H1 (cell line): ENCODE results near the gene ADGB. TPM values are rescaled to one million over a fixed set of nuclear protein-coding genes. Genes with fewer than 3 reads are reported as not detected.

Source experiments
- CTCF ChIA-PET: fragments of 300-600 bp; sonication (Branson Sonifier 250); formaldehyde crosslinking; loops from one replicate; lab custom pipeline; 2021; ENCODE audit not compliant: partially characterized antibody; lab: Charles Lee
- POLR2A ChIA-PET: fragments of 300-600 bp; sonication (Branson Sonifier 250); formaldehyde crosslinking; loops from one replicate; lab custom pipeline; 2021; ENCODE audit warnings: inconsistent platforms; ENCODE audit not compliant: partially characterized antibody; lab: Charles Lee
- DNase-seq, 2 experiments: peaks; one replicate each; pipeline versions ENCODE4 v3.0.0 to v3.0.0-alpha.2; 2010 to 2022; ENCODE audit warnings: low spot score in 2 of 2, low read depth in 1 of 2, mixed read lengths in 1 of 2
- FAIRE-seq: peaks from 2 replicates; lab custom pipeline; 2011; peaks lifted over from hg19 to GRCh38; lab: Jason Lieb, UNC
- H2AFZ ChIP-seq: 2 replicates; pipeline ENCODE4 v1.8.1; 2012; ENCODE audit warnings: low read length, inconsistent platforms
- H2AK5ac ChIP-seq: 2 replicates; pipeline ENCODE4 v1.6.1; 2013; ENCODE audit warnings: low read depth, low read length
- H2BK120ac ChIP-seq: replicated peaks from 2 replicates; pipeline ENCODE3; 2013; ENCODE audit warnings: low read depth, low read length, inconsistent platforms
- H2BK12ac ChIP-seq: 2 replicates; pipeline ENCODE4 v1.6.1; 2013; ENCODE audit warnings: low read depth, low read length
- H2BK15ac ChIP-seq: 2 replicates; pipeline ENCODE4 v1.6.1; 2013; ENCODE audit warnings: low read length
- H2BK20ac ChIP-seq: 2 replicates; pipeline ENCODE4 v1.6.1; 2013; ENCODE audit warnings: low read length
- H2BK5ac ChIP-seq: 2 replicates; pipeline ENCODE4 v1.6.1; 2013; ENCODE audit warnings: low read depth, low read length
- H3K14ac ChIP-seq: 2 replicates; pipeline ENCODE4 v1.6.1; 2013; ENCODE audit warnings: inconsistent platforms; ENCODE audit not compliant: insufficient read length
- H3K18ac ChIP-seq: 2 replicates; pipeline ENCODE4 v1.6.1; 2013; ENCODE audit warnings: low read length; ENCODE audit errors: extremely low read depth
- H3K23ac ChIP-seq: 2 replicates; pipeline ENCODE4 v1.6.1; 2013; ENCODE audit warnings: inconsistent platforms; ENCODE audit not compliant: insufficient read length
- H3K23me2 ChIP-seq: 2 replicates; pipeline ENCODE4 v1.6.1; 2013; ENCODE audit warnings: low read depth, low read length
- H3K27ac ChIP-seq: 2 replicates; pipeline ENCODE4 v1.6.1; 2011; ENCODE audit warnings: low read depth, low read length, inconsistent platforms
- H3K27me3 ChIP-seq, 4 experiments: replicated peaks in 1 of 4; 1 replicate in 1 of 4; 2 replicates in 3 of 4; pipeline versions ENCODE4 v1.6.1 to v1.8.1; 2011 to 2013; ENCODE audit warnings: low read length in 3 of 4, mild to moderate bottlenecking in 3 of 4, inconsistent platforms in 2 of 4, mixed read lengths in 2 of 4, moderate library complexity in 1 of 4; ENCODE audit not compliant: control insufficient read depth in 3 of 4, insufficient read depth in 3 of 4; ENCODE audit errors: extremely low read depth in 1 of 4
- H3K36me3 ChIP-seq, 4 experiments: 2 replicates each; pipeline versions ENCODE4 v1.6.1 to v1.8.1; 2011 to 2013; ENCODE audit warnings: mild to moderate bottlenecking in 4 of 4, low read length in 3 of 4, moderate library complexity in 2 of 4, control low read depth in 1 of 4, inconsistent platforms in 1 of 4; ENCODE audit not compliant: insufficient read depth in 4 of 4, control insufficient read depth in 2 of 4
- H3K4ac ChIP-seq: replicated peaks from 2 replicates; pipeline ENCODE3; 2013; ENCODE audit warnings: low read length, low read depth, mixed read lengths, inconsistent platforms; ENCODE audit not compliant: insufficient read length
- H3K4me1 ChIP-seq, 4 experiments: replicated peaks in 1 of 4; 1 replicate in 1 of 4; 2 replicates in 3 of 4; pipeline versions ENCODE4 v1.6.1 to v1.8.1; 2011 to 2013; ENCODE audit warnings: low read length in 3 of 4, inconsistent platforms in 2 of 4, mixed read lengths in 1 of 4; ENCODE audit not compliant: insufficient read depth in 4 of 4, control insufficient read depth in 3 of 4
- H3K4me2 ChIP-seq, 2 experiments: 2 replicates each; pipeline versions ENCODE4 v1.6.1 to v1.8.1; 2011 to 2013; ENCODE audit warnings: low read depth in 2 of 2, low read length in 2 of 2, control low read depth in 1 of 2, inconsistent platforms in 1 of 2, mild to moderate bottlenecking in 1 of 2; ENCODE audit not compliant: insufficient read depth in 1 of 2
- H3K4me3 ChIP-seq, 4 experiments: fragments of 200-600, 300-600 bp in 1 of 4; sonication (generic), shearing (Covaris generic), sonication (Bioruptor Twin) in 1 of 4; 2 replicates each; pipeline versions ENCODE4 v1.5.1 to v1.8.1; 2011 to 2016; ENCODE audit warnings: low read length in 4 of 4, low read depth in 3 of 4, control low read depth in 2 of 4, inconsistent platforms in 2 of 4, mild to moderate bottlenecking in 2 of 4, mixed read lengths in 1 of 4, moderate library complexity in 1 of 4; ENCODE audit not compliant: insufficient read depth in 2 of 4; ENCODE audit errors: extremely low read depth in 1 of 4
- H3K56ac ChIP-seq: replicated peaks from 2 replicates; pipeline ENCODE3; 2013; ENCODE audit warnings: low read depth, mild to moderate bottlenecking, mixed read lengths, low read length, inconsistent platforms; ENCODE audit not compliant: insufficient read length
- H3K79me1 ChIP-seq: 2 replicates; pipeline ENCODE4 v1.6.1; 2013; ENCODE audit warnings: low read depth, low read length, control low read depth
- H3K79me2 ChIP-seq, 2 experiments: 2 replicates each; pipeline versions ENCODE4 v1.6.1 to v1.8.1; 2012 to 2013; ENCODE audit warnings: low read length in 2 of 2, mild to moderate bottlenecking in 2 of 2, inconsistent platforms in 1 of 2; ENCODE audit not compliant: insufficient read depth in 2 of 2, control insufficient read depth in 1 of 2
- H3K9ac ChIP-seq, 4 experiments: replicated peaks in 1 of 4; 1 replicate in 1 of 4; 2 replicates in 3 of 4; pipeline versions ENCODE4 v1.6.1 to v1.8.1; 2011 to 2013; ENCODE audit warnings: low read depth in 3 of 4, low read length in 3 of 4, control low read depth in 2 of 4, mild to moderate bottlenecking in 2 of 4, moderate library complexity in 2 of 4, inconsistent platforms in 1 of 4; ENCODE audit errors: extremely low read depth in 1 of 4
- H3K9me3 ChIP-seq, 2 experiments: 2 replicates each; pipeline versions ENCODE4 v1.6.1 to v1.8.1; 2012 to 2013; ENCODE audit warnings: mild to moderate bottlenecking in 2 of 2, moderate library complexity in 2 of 2, control low read depth in 1 of 2, inconsistent platforms in 1 of 2, low read depth in 1 of 2, low read length in 1 of 2, mixed read lengths in 1 of 2; ENCODE audit not compliant: insufficient read depth in 2 of 2
- H4K20me1 ChIP-seq, 2 experiments: replicated peaks in 1 of 2; 2 replicates each; pipeline versions ENCODE3 to v1.8.1; 2011 to 2013; ENCODE audit warnings: inconsistent platforms in 2 of 2, low read length in 2 of 2, mild to moderate bottlenecking in 1 of 2; ENCODE audit not compliant: insufficient read depth in 2 of 2, control insufficient read depth in 1 of 2
- H4K5ac ChIP-seq: 2 replicates; pipeline ENCODE4 v1.6.1; 2013; ENCODE audit warnings: low read length, low read depth, mixed read lengths, inconsistent platforms; ENCODE audit not compliant: insufficient read length
- H4K8ac ChIP-seq: 2 replicates; pipeline ENCODE4 v1.8.0; 2013; ENCODE audit warnings: mild to moderate bottlenecking, moderate library complexity, low read length, inconsistent platforms; ENCODE audit not compliant: insufficient read depth; ENCODE audit errors: extremely low read depth
- H4K91ac ChIP-seq: replicated peaks from 2 replicates; pipeline ENCODE3; 2013; ENCODE audit warnings: low read length, mixed read lengths, inconsistent platforms; ENCODE audit not compliant: insufficient read length
- NRF1 ChIP-seq: IDR thresholded peaks from 2 replicates; pipeline ENCODE4 v1.6.1; 2011; ENCODE audit warnings: mild to moderate bottlenecking, low read depth, low read length, improper control_type of control experiment
- POLR2A ChIP-seq, 2 experiments: IDR thresholded peaks; 1 replicate in 1 of 2; 2 replicates in 1 of 2; pipeline ENCODE4 v1.6.1; 2011; ENCODE audit warnings: low read depth in 2 of 2, low read length in 2 of 2, mild to moderate bottlenecking in 2 of 2; ENCODE audit errors: control extremely low read depth in 1 of 2
- RAD21 ChIP-seq, 2 experiments: IDR thresholded peaks in 1 of 2; conservative IDR thresholded peaks in 1 of 2; 2 replicates each; pipeline ENCODE4 v1.6.1; 2011; ENCODE audit warnings: low read depth in 2 of 2, low read length in 2 of 2, improper control_type of control experiment in 1 of 2, inconsistent platforms in 1 of 2, mild to moderate bottlenecking in 1 of 2, moderate library complexity in 1 of 2
- WGBS, 2 experiments: shearing (Covaris generic) in 1 of 2; methylation state at CpG; one replicate each; pipeline versions ENCODE4 v1.1.6 to v1.1.7; 2013 to 2015; ENCODE audit warnings: low lambda C conversion rate in 2 of 2, mixed read lengths in 2 of 2, inconsistent platforms in 1 of 2, low coverage in 1 of 2, missing lambda C conversion rate in 1 of 2; ENCODE audit not compliant: insufficient replicate concordance in 2 of 2, insufficient coverage in 1 of 2, insufficient read length in 1 of 2; ENCODE audit errors: extremely low coverage in 1 of 2, missing lambda C conversion rate in 1 of 2; 5-methylcytosine and 5-hydroxymethylcytosine counted together
- polyA plus RNA-seq, 7 experiments: library from polyadenylated mRNA; depleted of rRNA in 3 of 7; stranded (reverse) in 5 of 7; unstranded in 2 of 7; fragments of >200 nt in 5 of 7; fragments of 200-250 nt in 2 of 7; gene quantifications; 1 replicate in 5 of 7; 2 replicates in 1 of 7; 4 replicates in 1 of 7; pipeline versions ENCODE4 v1.2.1 to v1.2.3, GENCODE V29; 2011 to 2013; ENCODE audit warnings: missing spikeins in 2 of 7, mixed read lengths in 2 of 7
- total RNA-seq: library from RNA; stranded (reverse); fragmentation: NEBNext Ultra II Directional; extraction: Animal tissue kit (Norgen Biotek cat#: 25700); gene quantifications from 2 replicates; pipeline ENCODE4 v1.2.1, GENCODE V29; 2021

The ADGB gene
- total and polyA plus RNA-seq, 2 of the 8 experiments (the other 6 are each of a cell fraction or from before 2014, with no cell fraction given) = not detected

GRCh38 chr6:146581968-146582367, 16.8 kb upstream of the ADGB start:
- Histone ChIP-seq H3K27ac (no peak overlapping the region), H4K91ac (no peak overlapping the region), H3K18ac (no peak overlapping the region), H2AK5ac (no peak overlapping the region), H3K23ac (no peak overlapping the region), H3K9ac (no peak overlapping the region), H2BK120ac (no peak overlapping the region), H3K56ac (no peak overlapping the region), H2AFZ (no peak overlapping the region), H3K4me3 (no peak overlapping the region), H2BK5ac (no peak overlapping the region), H3K23me2 (no peaks in the 10 kb centered on the region), H3K4me1 (no peaks in the 10 kb centered on the region), H3K79me1 (no peaks in the 10 kb centered on the region), H3K14ac (no peak overlapping the region), H2BK20ac (no peak overlapping the region), H2BK12ac (no peak overlapping the region), H3K27me3 (no peaks in the 10 kb centered on the region), H4K8ac (no peak overlapping the region), H3K36me3 (no peaks in the 10 kb centered on the region), H3K9me3 (no peaks in the 10 kb centered on the region), H3K4me2 (no peak overlapping the region), H3K79me2 (no peaks in the 10 kb centered on the region), H2BK15ac (no peak overlapping the region), H4K20me1 (no peaks in the 10 kb centered on the region), H3K4ac (no peak overlapping the region), H4K5ac (no peak overlapping the region)
- FAIRE-seq (no peak), DNase-seq (no peak)
- ChIA-PET CTCF (no interaction called here), POLR2A (no interaction called here)
- TF ChIP-seq POLR2A (IDR thresholded peaks at IDR 0.05; ENCODE audit: control extremely low read depth in 1 of 2, low read depth in 2 of 2, low read length in 2 of 2) (no peak), NRF1 (no peak), RAD21 (IDR thresholded peaks at IDR 0.05 in 1 of 2, conservative IDR thresholded peaks at IDR 0.05 in 1 of 2; ENCODE audit: low read depth in 2 of 2, low read length in 2 of 2) (no peak)
- 84% methylated on average over 1 of the region's 1 CpG; no CpG with 5 or more reads in 1 of the 2 experiments for WGBS, 2 experiments
